T47D (cell line): ENCODE results near the gene LMOD2.
A peak's percentile ranks its signal among the peaks of the same experiment; 100 is the strongest.

Experiments
- DNase-seq, 2 experiments: peaks; one replicate each; pipeline versions ENCODE4 v3.0.0 to v3.0.0-alpha.2; 2011 to 2012; ENCODE audit warnings: low read depth in 1 of 2, low spot score in 1 of 2
- JUND ChIP-seq: IDR thresholded peaks from 2 replicates; pipeline ENCODE4 v1.6.1; 2012; ENCODE audit warnings: low read depth
- in situ Hi-C: cut with HindIII; loops from 2 replicates; pipeline ENCODE4 v1.10.0; 2016; ENCODE audit warnings: low sequenced_read_pairs, low pct_unique_long_range_greater_than_20kb

Gene LMOD2, protein sequence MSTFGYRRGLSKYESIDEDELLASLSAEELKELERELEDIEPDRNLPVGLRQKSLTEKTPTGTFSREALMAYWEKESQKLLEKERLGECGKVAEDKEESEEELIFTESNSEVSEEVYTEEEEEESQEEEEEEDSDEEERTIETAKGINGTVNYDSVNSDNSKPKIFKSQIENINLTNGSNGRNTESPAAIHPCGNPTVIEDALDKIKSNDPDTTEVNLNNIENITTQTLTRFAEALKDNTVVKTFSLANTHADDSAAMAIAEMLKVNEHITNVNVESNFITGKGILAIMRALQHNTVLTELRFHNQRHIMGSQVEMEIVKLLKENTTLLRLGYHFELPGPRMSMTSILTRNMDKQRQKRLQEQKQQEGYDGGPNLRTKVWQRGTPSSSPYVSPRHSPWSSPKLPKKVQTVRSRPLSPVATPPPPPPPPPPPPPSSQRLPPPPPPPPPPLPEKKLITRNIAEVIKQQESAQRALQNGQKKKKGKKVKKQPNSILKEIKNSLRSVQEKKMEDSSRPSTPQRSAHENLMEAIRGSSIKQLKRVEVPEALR

DNA sequence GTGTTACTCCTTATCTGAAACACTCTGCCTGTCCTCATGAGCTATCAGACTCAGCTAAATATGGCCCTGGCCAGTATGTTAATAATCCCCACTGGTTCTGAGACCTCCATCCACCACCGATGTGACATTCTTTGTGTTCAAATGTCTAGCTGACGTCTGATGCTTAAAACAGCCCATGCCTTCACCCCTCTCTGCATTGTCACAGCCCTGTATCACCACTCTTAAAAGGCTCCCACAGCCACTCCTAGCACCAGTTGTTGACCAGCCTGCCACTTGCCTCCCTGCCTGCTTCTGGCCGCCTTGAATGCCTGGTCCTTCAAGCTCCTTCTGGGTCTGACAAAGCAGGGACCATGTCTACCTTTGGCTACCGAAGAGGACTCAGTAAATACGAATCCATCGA, at the start of gene LMOD2:
Gene LMOD2, plus strand, starts transcription at position 253 of the 400 bp plus-strand sequence. Its CDS starts 98 bp downstream, at position 351.
- in situ Hi-C loops, result no loop called here
- no peak for TF ChIP-seq JUND

DNA sequence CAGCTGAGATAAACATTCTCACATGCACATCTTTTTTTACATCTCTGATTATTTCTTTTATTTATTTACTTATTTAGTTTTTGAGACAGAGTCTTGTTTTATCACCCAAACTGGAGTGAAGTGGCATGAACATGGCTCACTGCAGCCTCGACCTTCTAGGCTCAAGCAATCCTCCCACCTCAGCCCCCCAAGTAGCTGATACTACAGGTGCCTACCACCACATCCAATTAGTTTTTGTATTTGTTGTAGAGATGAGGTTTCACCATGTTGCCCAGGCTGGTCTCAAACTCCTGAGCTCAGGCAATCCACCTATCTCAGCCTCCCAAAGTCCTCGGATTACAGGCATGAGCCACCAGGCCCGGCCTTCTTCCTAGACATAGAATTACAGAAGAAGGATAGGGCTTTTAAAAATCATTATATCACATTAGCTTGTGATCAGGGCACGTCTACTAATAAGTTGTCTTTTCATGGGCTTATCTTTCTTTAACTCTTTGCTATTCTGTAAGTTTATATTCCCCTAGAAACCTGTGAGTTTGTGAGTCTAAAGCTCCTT, 48.2 kb upstream of the LMOD2 start:
- no peak for DNase-seq
- no peak for TF ChIP-seq JUND
- in situ Hi-C loops, result no loop called here

More for the DNA sequence above, at the start of gene LMOD2:
- DNase-seq, result no peak

DNA sequence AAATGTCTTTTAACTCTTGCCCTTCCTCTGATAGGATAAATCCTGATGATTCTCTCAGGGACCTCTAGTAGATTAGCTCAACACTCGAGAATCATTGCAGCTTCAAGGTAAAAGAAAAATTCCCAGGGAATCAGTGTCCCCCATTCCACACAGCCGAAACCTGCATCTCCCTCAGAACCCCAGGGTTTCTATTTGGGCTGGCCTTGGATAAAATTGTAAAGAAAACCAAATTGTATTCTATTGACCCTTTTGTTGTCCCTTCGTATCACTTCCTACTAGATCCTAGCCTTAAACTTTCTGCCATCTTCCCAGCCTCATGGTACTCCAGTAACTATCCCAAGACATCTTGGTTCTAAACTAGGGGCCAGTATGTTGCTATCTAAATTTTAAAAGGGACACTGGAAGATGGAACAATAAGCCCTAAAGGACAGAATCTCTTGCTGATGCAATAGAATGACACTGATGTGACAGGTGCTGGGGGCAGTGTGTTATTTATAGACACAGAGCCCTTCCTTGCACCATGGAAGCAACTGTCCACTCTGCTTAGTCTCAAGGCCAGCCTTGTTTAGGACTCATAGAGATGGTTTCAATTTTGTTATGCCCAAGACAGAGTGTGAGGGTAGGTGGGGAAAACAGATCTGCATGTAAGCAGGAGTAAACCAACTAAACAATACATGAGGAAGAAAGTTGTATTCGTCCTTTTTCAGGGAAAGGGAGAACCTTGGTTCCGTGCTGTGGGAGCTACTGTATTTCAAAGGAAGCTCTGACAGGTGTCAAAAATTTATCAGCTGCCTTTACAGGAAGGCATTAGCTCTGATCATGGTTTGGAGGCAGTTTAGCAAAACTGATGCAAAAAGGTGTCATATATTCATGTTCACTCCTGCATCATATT, 46.4 kb upstream of the LMOD2 start:
- DNase-seq, result no peak
- TF ChIP-seq JUND, result no peak
- in situ Hi-C loops, result no loop called here

DNA sequence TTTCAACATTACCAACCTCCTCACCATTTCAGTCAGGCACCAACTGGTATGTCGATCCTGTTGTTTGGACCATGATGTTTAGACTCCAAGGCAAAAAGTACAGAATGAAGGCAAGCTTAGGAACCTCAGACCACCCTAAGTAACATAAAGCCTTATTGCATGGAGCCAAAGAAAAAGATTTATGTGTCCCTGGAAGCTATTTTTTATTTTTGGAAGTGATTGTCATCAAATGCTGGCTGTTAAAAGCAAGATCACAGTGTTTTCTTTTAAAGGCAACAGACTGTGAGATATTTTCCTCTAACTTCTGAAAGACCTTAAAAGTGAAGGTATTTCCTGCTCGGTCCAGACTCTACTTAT, 45.8 kb upstream of the LMOD2 start:
- no peak for TF ChIP-seq JUND
- DNase-seq, result no peak
- in situ Hi-C loops, result no loop called here

DNA sequence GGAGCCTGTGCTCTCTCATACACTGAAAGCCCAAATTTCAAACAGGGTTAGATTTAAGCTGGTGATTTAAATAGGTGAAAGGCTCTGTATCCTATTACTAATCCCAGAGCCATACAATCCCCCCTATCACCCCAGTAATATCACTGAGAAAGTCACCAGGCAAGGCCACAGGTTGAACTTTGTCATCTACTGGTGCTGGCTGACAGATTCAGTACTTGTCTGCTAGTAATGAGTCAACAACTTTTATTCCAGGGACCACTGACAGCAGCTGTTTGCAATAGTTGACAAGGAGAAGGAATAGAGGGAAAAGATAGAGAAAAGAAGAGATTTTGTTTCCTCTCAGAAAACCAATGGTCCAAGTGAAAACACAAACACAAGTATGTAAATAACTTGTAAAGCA, 43.6 kb upstream of the LMOD2 start:
- no peak for DNase-seq
- in situ Hi-C loops, result no loop called here
- TF ChIP-seq JUND, result no peak

DNA sequence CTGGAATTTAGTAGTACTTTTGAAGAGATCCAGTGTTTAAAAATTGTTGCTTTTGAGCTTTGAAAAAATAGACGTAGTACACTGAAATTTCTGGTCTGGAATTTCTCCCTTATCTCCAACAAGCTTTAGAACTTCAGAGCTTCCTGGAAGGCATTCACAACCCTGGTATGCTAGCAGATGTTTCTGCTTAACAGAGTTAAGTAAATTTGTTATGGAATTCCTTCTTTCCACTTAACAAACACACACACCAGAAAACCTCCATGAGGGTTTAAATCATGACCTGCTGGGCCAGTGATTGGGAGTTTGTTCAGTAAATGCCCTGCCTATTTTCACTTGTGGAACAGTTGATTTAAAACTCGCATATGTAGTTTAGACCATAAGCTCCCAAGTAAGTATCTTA, 40.3 kb upstream of the LMOD2 start:
- TF ChIP-seq JUND, result no peak
- in situ Hi-C loops, result no loop called here
- no peak for DNase-seq

DNA sequence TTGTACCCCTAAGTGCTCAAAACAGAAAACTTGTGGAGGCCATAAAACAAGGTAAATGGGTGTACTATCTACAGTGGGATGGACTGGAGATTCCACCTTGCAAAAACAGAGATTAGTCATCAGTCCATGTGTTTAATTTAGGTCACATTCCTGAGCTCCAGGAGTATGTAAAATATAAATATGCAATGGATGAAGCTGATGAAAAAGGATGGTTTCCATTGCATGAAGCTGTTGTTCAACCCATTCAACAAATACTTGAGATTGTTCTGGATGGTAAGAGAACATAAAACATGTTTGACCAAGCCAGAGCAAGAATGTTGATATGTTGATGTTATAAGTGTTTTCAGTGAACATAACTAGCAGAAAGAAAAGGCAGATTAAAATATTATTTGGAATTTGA, 39.4 kb upstream of the LMOD2 start:
- no peak for DNase-seq
- in situ Hi-C loops, result no loop called here
- TF ChIP-seq JUND, result no peak

DNA sequence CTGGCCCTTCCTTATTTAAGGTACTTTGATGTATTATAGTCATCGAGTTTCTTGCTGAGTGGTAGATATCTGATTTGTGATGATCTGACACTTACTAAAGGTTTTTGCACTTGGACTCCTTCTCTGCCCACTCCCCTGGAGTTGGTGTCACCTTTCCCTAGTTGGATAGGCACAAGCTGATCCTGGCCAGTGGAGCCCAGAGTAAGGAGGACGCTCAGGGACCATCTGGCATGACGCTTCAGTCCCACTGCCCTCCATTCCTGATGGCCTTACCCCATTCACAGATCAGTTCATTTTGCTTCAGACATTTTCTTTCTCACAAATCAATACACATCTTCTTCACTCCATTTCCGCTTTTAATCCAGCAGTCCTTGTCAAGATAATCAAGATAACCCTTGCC, 34.0 kb upstream of the LMOD2 start:
- DNase-seq, result no peak
- in situ Hi-C loops, result no loop called here
- no peak for TF ChIP-seq JUND

DNA sequence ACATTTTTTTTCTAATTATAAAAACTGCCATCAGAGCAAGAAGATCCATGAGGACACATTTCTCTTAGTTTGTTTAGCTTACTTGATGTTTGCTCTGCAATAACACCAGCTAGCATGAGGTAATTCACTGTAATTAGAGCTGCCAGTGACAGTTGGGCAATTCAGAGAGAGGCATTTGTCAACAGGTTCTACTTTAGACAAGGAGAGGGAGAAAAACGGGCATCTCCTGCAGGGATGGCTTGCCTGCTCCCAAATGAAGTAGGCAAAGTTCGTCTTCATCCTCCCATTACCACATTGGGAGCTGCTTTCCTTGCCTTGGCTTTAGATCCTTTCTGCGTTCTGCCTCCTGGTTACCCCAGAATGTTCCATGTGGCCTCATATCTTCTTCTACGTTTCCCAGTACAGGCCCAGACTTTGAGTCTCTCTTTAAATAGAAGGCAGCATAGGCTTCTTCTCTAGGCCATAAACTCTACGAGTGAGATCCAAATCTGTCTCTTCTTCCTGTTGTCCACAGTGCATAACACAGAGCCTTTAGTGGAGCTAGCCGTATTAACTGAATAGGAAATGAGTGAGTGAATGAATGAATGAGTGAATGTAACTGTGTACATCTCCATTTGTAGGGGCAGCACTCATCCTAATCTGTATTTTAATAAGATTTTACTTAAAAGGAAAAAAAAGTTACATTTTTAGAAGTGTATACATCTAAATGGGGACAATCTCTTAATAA, 32.8 kb upstream of the LMOD2 start:
- peak; percentile 24 to 92 for DNase-seq
- in situ Hi-C loops, result no loop called here
- TF ChIP-seq JUND, result no peak

DNA sequence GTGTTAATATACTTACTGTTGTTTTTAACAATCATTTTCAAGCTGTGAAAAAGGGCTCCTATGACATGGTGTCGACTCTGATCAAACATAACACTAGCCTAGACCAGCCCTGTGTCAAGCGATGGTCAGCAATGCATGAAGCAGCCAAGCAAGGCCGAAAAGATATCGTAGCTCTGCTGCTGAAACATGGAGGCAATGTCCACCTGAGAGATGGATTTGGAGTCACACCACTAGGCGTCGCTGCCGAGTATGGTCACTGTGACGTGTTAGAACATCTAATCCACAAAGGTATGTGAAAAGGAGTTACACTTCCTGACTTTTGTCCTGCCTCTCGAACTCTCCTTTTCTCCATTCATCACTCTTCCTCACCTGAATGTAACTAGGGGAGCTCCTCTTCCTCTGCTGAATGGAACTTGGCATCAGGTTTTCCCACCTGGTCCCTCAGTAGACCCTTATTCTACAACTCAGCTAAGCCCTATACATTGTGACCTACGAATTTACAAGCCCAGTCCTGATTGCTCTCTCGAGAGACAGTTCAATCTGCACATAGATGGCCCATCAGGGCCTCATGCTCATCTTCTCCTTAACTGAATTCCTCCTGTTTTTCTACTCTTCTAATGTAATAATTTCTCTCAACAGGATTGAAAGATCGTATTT, 31.0 kb upstream of the LMOD2 start:
- no peak for DNase-seq
- in situ Hi-C loops, result no loop called here
- no peak for TF ChIP-seq JUND

DNA sequence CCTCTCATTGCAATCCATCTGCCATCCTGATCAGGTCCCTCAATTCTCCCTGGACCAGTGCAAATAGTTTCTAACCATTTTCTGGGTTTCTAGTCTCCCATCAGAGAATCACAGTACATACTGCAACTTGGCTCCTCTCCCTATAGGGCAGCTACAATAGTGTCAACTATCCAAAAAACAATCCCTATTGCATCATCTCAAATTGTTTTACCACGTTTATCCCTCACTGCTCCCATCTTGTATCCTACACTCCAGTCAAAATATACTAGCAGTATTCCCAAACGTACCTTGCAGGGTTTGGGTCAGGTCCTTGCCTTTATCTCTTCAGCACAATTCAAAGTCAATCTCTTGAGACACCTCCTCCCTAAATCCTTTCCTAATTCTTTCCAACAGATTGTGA, 30.4 kb upstream of the LMOD2 start:
- no peak for TF ChIP-seq JUND
- DNase-seq, result no peak
- in situ Hi-C loops, result no loop called here

DNA sequence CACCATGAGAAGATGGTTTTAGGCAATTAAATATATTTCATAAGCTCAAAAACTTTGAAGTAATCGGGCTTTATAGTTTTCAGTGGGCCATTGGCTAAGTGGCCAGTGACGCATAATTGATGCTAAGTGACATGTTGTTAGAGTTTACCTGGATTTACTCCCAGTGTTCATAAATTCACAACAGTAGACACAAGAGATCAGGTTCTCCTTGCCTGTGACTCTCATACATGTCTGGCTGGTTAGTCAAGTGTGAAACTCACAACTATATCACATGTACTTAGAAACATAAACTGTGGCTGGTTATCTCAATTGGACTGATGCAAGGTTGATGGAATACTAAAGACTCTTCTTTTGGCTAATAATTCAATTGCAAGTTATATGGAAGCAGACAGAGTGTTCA, 27.8 kb upstream of the LMOD2 start:
- DNase-seq, result no peak
- in situ Hi-C loops, result no loop called here
- no peak for TF ChIP-seq JUND
